HG03457 (cell line): ENCODE data around the gene EYA4.

Experiments used
- ATAC-seq: cut with Tn5 transposase; IDR thresholded peaks from one replicate; pipeline ENCODE4 v1.9.1; 2021; ENCODE audit warnings: moderate number of reproducible peaks; ENCODE audit not compliant: unreplicated experiment

EYA4 gene

GRCh38 chr6:133343220-133343619 lies 102.1 kb downstream of the EYA4 start:
- ATAC-seq: no peak

GRCh38 chr6:133348846-133349245 lies 107.7 kb downstream of the EYA4 start:
- no peak for ATAC-seq

GRCh38 chr6:133350928-133351327 lies 109.8 kb downstream of the EYA4 start:
- ATAC-seq: no peak

GRCh38 chr6:133352046-133352445 lies 110.9 kb downstream of the EYA4 start:
- no peak for ATAC-seq

- no peak for ATAC-seq
Measured at GRCh38 chr6:133353061-133353460, 111.9 kb downstream of the EYA4 start.

- no peak for ATAC-seq
Measured at GRCh38 chr6:133355922-133356321, 114.8 kb downstream of the EYA4 start.

- no peak for ATAC-seq
Measured at GRCh38 chr6:133358574-133359150, 117.5 kb downstream of the EYA4 start.

- no peak for ATAC-seq
Measured at GRCh38 chr6:133359256-133359655, 118.1 kb downstream of the EYA4 start.

GRCh38 chr6:133359760-133360159 lies 118.6 kb downstream of the EYA4 start:
- ATAC-seq: no peak

- ATAC-seq: no peak
Measured at GRCh38 chr6:133360194-133360593, 119.0 kb downstream of the EYA4 start.

- ATAC-seq: no peak
Measured at GRCh38 chr6:133362813-133363212, 121.7 kb downstream of the EYA4 start.

- ATAC-seq: no peak
Measured at GRCh38 chr6:133368664-133369063, 127.5 kb downstream of the EYA4 start.

- ATAC-seq: no peak
Measured at GRCh38 chr6:133369773-133370272, 128.7 kb downstream of the EYA4 start.

- ATAC-seq: no peak
Measured at GRCh38 chr6:133376743-133377142, 135.6 kb downstream of the EYA4 start.

- no peak for ATAC-seq
Measured at GRCh38 chr6:133377219-133377618, 136.1 kb downstream of the EYA4 start.

GRCh38 chr6:133380047-133380446 lies 138.9 kb downstream of the EYA4 start:
- no peak for ATAC-seq

GRCh38 chr6:133380723-133381122 lies 139.6 kb downstream of the EYA4 start:
- ATAC-seq: no peak

- no peak for ATAC-seq
Measured at GRCh38 chr6:133388731-133389130, 147.6 kb downstream of the EYA4 start.

- ATAC-seq: no peak
Measured at GRCh38 chr6:133390168-133390567, 149.0 kb downstream of the EYA4 start.

GRCh38 chr6:133392015-133392414 lies 150.9 kb downstream of the EYA4 start:
- ATAC-seq: no peak

- ATAC-seq: no peak
Measured at GRCh38 chr6:133392641-133393040, 151.5 kb downstream of the EYA4 start.

GRCh38 chr6:133393891-133394290 lies 152.7 kb downstream of the EYA4 start:
- ATAC-seq: no peak

GRCh38 chr6:133394630-133395029 lies 153.5 kb downstream of the EYA4 start:
- no peak for ATAC-seq
